Gastrocnemius medialis (tissue), 4 donors: ENCODE results near the gene VPS41.

Experiments
- POLR2A ChIP-seq, 2 donors: fragments of 450-650 bp; IDR thresholded peaks; one replicate each; pipeline ENCODE4 v1.6.1; 2017; ENCODE audit warnings: antibody characterized with exemption in 2 of 2, mild to moderate bottlenecking in 2 of 2, moderate library complexity in 2 of 2
- TF ChIP-seq, protein P1 (sequence below), 5 experiments: fragments of 450-650 bp in 3 of 5; fragments of 200-600 bp in 2 of 5; sonication (generic) in 2 of 5; IDR thresholded peaks in 4 of 5; conservative IDR thresholded peaks in 1 of 5; 1 replicate in 4 of 5; 2 replicates in 1 of 5; pipeline ENCODE4 v1.5.1; 2016 to 2019; ENCODE audit warnings: antibody characterized with exemption in 5 of 5, mild to moderate bottlenecking in 3 of 5, moderate library complexity in 3 of 5

DNA sequence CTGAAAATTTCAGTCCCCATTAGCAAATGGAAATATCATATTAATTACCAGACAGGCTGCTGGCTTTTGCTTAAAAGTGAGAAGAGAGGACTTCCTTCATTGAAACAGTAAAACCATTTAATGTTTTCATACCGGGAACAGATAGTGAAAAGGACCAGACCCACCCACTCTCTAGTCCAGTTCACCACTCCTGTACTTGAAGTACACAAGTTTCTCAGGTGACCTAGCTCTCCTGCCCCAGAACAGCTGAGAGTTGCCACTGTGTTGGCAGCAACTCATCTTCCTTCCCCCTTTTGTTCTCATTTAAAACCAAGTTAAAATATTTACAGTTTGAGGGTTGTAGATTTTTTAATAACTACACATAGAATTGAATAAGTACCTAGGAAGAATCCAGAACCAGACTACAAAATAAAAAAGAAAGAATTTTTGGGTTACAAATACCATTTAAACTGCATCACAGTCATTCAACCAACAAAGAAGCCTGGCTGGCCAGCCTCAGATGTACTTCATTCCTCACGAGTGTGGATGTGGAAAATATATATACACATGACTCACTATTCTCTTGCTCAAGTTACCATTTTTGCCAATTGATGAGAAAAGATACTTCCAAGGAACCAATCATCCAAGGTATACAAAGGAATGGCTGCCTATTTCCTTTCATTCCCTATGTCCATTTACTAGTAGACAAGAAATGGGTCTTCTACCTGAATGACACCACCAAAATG, 68.1 kb downstream of the VPS41 start:
- TF ChIP-seq POLR2A (IDR thresholded peaks at IDR 0.05) = no peak
- TF ChIP-seq, protein P1, sequence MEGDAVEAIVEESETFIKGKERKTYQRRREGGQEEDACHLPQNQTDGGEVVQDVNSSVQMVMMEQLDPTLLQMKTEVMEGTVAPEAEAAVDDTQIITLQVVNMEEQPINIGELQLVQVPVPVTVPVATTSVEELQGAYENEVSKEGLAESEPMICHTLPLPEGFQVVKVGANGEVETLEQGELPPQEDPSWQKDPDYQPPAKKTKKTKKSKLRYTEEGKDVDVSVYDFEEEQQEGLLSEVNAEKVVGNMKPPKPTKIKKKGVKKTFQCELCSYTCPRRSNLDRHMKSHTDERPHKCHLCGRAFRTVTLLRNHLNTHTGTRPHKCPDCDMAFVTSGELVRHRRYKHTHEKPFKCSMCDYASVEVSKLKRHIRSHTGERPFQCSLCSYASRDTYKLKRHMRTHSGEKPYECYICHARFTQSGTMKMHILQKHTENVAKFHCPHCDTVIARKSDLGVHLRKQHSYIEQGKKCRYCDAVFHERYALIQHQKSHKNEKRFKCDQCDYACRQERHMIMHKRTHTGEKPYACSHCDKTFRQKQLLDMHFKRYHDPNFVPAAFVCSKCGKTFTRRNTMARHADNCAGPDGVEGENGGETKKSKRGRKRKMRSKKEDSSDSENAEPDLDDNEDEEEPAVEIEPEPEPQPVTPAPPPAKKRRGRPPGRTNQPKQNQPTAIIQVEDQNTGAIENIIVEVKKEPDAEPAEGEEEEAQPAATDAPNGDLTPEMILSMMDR (IDR thresholded peaks at IDR 0.05 in 4 of 5, conservative IDR thresholded peaks at IDR 0.05 in 1 of 5) = no peak
